ENCODE data around the gene DEPDC5. TPM values are rescaled to one million over a fixed set of nuclear protein-coding genes. Genes with fewer than 3 reads are reported as not detected.

Gene DEPDC5
- total RNA-seq, 1 experiment from 2014 or later: 39.3 TPM

DNA sequence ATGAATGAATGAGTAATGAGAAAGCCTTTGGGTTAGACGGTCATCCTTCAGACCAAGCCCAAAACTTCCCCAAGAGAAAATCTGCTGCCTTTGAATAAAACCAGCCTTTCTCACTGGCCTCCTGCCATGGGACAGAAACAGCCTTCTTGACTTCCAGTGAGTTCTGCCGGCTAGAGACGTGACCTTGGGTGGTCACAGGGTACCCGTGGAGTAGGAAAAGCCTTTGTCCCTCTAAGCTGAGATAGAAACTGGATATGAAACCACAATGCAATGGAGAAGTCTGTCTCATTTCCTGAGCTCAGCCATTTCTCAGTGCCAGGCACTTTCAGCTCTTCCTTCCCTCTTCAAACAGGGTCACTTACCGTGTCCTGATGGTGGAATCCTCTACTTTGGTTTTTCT is 169.3 kb downstream of the DEPDC5 start:
- no peak overlapping the region for H3K4me3 ChIP-seq (ENCODE audit: low read depth, low read length, poor library complexity, severe bottlenecking)
- CTCF ChIA-PET: no interaction called here
- H3K27me3 ChIP-seq (replicated peaks; ENCODE audit: insufficient read depth, low read depth, low read length, poor library complexity): peaks cover 5% of the 10 kb centered on the region
- no TSS peak for BruUV-seq (replicated peaks)
- no peak overlapping the region for H3K27ac ChIP-seq (ENCODE audit: low read depth, low read length, poor library complexity, severe bottlenecking)
- no peaks in the 10 kb centered on the region for H3K36me3 ChIP-seq (ENCODE audit: insufficient read depth, low read length, poor library complexity, severe bottlenecking)
- H3K9me3 ChIP-seq (ENCODE audit: low read depth, low read length, poor library complexity, severe bottlenecking): no peaks in the 10 kb centered on the region
- no peaks in the 10 kb centered on the region for H3K4me1 ChIP-seq (ENCODE audit: insufficient read depth, low read length, poor library complexity, severe bottlenecking)
- no peak for DNase-seq (ENCODE audit: low spot score)
- TF ChIP-seq, protein P1, sequence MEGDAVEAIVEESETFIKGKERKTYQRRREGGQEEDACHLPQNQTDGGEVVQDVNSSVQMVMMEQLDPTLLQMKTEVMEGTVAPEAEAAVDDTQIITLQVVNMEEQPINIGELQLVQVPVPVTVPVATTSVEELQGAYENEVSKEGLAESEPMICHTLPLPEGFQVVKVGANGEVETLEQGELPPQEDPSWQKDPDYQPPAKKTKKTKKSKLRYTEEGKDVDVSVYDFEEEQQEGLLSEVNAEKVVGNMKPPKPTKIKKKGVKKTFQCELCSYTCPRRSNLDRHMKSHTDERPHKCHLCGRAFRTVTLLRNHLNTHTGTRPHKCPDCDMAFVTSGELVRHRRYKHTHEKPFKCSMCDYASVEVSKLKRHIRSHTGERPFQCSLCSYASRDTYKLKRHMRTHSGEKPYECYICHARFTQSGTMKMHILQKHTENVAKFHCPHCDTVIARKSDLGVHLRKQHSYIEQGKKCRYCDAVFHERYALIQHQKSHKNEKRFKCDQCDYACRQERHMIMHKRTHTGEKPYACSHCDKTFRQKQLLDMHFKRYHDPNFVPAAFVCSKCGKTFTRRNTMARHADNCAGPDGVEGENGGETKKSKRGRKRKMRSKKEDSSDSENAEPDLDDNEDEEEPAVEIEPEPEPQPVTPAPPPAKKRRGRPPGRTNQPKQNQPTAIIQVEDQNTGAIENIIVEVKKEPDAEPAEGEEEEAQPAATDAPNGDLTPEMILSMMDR (conservative IDR thresholded peaks at IDR 0.05; ENCODE audit: low read depth, low read length): no peak
- intact Hi-C loops (cut with micrococcal nuclease; ENCODE audit: unreplicated experiment): no loop called here
- POLR2A ChIA-PET (ENCODE audit: low non-redundant PET): no interaction called here

DNA sequence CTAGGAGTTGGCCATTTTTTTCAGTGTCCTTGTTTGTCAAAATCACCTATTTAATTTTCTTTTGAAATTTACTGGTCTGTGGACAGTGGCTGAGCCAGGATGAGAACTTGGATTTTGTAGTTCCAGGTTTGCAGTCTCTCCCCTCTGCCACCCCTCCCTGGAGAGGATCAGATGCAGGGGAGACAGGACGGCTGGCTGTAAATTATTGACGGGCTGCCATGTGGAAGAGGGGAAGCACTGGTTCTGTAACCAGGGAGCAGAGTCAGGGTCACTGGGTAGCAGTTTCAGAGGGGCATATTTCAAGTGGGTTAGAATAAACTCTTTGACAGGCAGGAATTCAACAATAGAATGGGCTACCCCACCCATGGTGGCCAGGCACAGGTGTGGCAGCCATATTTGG is 169.9 kb downstream of the DEPDC5 start:
- Histone ChIP-seq H3K27ac (ENCODE audit: low read depth, low read length, poor library complexity, severe bottlenecking) (no peak overlapping the region), H3K36me3 (ENCODE audit: insufficient read depth, low read length, poor library complexity, severe bottlenecking) (no peaks in the 10 kb centered on the region), H3K9me3 (ENCODE audit: low read depth, low read length, poor library complexity, severe bottlenecking) (no peaks in the 10 kb centered on the region), H3K4me1 (ENCODE audit: insufficient read depth, low read length, poor library complexity, severe bottlenecking) (no peaks in the 10 kb centered on the region), H3K4me3 (ENCODE audit: low read depth, low read length, poor library complexity, severe bottlenecking) (no peak overlapping the region), H3K27me3 (replicated peaks; ENCODE audit: insufficient read depth, low read depth, low read length, poor library complexity) (peaks cover 5% of the 10 kb centered on the region)
- DNase-seq (ENCODE audit: low spot score): no peak
- intact Hi-C loops (cut with micrococcal nuclease; ENCODE audit: unreplicated experiment): no loop called here
- ChIA-PET CTCF (no interaction called here), POLR2A (ENCODE audit: low non-redundant PET) (no interaction called here)
- TF ChIP-seq, protein P1 (conservative IDR thresholded peaks at IDR 0.05; ENCODE audit: low read depth, low read length): no peak
- TF ChIP-seq EZH2 (IDR thresholded peaks at IDR 0.05; ENCODE audit: borderline replicate concordance, low read depth, low read length, poor library complexity, severe bottlenecking): no peak
- no TSS peak for BruUV-seq (replicated peaks)

DNA sequence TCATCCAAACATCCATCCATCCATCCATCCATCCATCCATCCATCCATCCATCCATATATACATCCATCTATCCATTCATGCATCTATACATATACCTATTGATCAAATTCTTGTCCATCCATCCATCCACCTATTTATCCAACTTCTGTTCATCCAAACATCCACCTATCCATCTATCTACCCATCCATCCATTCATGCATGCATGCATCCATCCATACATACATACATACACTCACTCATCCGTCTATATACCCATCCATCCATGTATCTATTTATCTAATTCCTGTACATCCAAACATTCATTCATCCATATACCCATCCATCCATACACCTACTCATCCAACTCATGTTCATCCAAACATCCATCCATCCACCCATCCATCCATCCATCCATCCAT is 171.2 kb downstream of the DEPDC5 start:
- no TSS peak for BruUV-seq (replicated peaks)
- CTCF ChIA-PET: no interaction called here
- H3K9me3 ChIP-seq (ENCODE audit: low read depth, low read length, poor library complexity, severe bottlenecking): no peaks in the 10 kb centered on the region
- intact Hi-C loops (cut with micrococcal nuclease; ENCODE audit: unreplicated experiment): no loop called here
- POLR2A ChIA-PET (ENCODE audit: low non-redundant PET): no interaction called here
- peaks cover 5% of the 10 kb centered on the region for H3K27me3 ChIP-seq (replicated peaks; ENCODE audit: insufficient read depth, low read depth, low read length, poor library complexity)
- H3K27ac ChIP-seq (ENCODE audit: low read depth, low read length, poor library complexity, severe bottlenecking): no peak overlapping the region
- no peaks in the 10 kb centered on the region for H3K36me3 ChIP-seq (ENCODE audit: insufficient read depth, low read length, poor library complexity, severe bottlenecking)
- H3K4me3 ChIP-seq (ENCODE audit: low read depth, low read length, poor library complexity, severe bottlenecking): no peak overlapping the region
- DNase-seq (ENCODE audit: low spot score): no peak
- no peak for TF ChIP-seq EZH2 (IDR thresholded peaks at IDR 0.05; ENCODE audit: borderline replicate concordance, low read depth, low read length, poor library complexity, severe bottlenecking)
- TF ChIP-seq, protein P1 (conservative IDR thresholded peaks at IDR 0.05; ENCODE audit: low read depth, low read length): no peak
- H3K4me1 ChIP-seq (ENCODE audit: insufficient read depth, low read length, poor library complexity, severe bottlenecking): no peaks in the 10 kb centered on the region

Measured in A673 (cell line).